Measurements from ENCODE around the gene DYNLRB1.

DYNLRB1 gene

DNA sequence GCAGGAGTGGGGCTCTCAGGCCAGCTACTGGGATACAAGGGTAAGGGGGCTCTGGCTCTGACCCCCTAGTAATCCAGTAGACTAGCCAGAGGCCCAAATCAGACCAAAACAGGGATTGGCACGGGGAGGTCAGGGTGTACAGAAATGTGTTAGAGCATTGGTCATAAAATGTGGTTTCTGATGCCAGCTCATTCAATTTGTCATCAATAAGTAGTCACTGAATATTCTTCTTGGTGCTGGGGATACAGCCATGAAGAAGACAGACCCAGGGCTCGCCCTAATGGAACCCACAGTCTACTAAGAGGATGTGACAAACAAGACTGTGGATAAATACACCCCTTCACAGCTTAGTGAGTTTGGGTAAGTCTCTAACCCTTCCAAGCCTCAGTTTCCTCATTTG lies 53.4 kb downstream of the DYNLRB1 start:
- Mint-ChIP-seq H3K36me3 (peaks cover 1% of the 10 kb centered on the region), H3K27me3 (no peaks in the 10 kb centered on the region), H3K27ac (no peak overlapping the region), H3K9me3 (ENCODE audit: low read depth) (no peaks in the 10 kb centered on the region), H3K4me1 (ENCODE audit: low read depth) (no peaks in the 10 kb centered on the region), H3K4me3 (no peak overlapping the region)

- H3K4me3 Mint-ChIP-seq: no peak overlapping the region
- H3K27me3 Mint-ChIP-seq: no peaks in the 10 kb centered on the region
- H3K36me3 Mint-ChIP-seq: peaks cover 3% of the 10 kb centered on the region
- H3K27ac Mint-ChIP-seq: peak overlapping the region; percentile 22
- no peaks in the 10 kb centered on the region for H3K9me3 Mint-ChIP-seq (ENCODE audit: low read depth)
- no peaks in the 10 kb centered on the region for H3K4me1 Mint-ChIP-seq (ENCODE audit: low read depth)
Observed at GRCh38 chr20:34570859-34571306, 54.7 kb downstream of the DYNLRB1 start.

- no peak overlapping the region for H3K4me3 Mint-ChIP-seq
- peaks cover 3% of the 10 kb centered on the region for H3K36me3 Mint-ChIP-seq
- no peaks in the 10 kb centered on the region for H3K9me3 Mint-ChIP-seq (ENCODE audit: low read depth)
- no peaks in the 10 kb centered on the region for H3K4me1 Mint-ChIP-seq (ENCODE audit: low read depth)
- no peaks in the 10 kb centered on the region for H3K27me3 Mint-ChIP-seq
- no peak overlapping the region for H3K27ac Mint-ChIP-seq
Observed at GRCh38 chr20:34571753-34572152, 55.5 kb downstream of the DYNLRB1 start.

- Mint-ChIP-seq H3K4me1 (ENCODE audit: low read depth) (no peaks in the 10 kb centered on the region), H3K36me3 (peaks cover 3% of the 10 kb centered on the region), H3K27me3 (no peaks in the 10 kb centered on the region), H3K27ac (no peak overlapping the region), H3K9me3 (ENCODE audit: low read depth) (no peaks in the 10 kb centered on the region), H3K4me3 (no peak overlapping the region)
Observed at GRCh38 chr20:34573541-34574300, 57.5 kb downstream of the DYNLRB1 start.

- Mint-ChIP-seq H3K4me1 (ENCODE audit: low read depth) (no peaks in the 10 kb centered on the region), H3K36me3 (peaks cover 3% of the 10 kb centered on the region), H3K4me3 (no peak overlapping the region), H3K27me3 (no peaks in the 10 kb centered on the region), H3K9me3 (ENCODE audit: low read depth) (no peaks in the 10 kb centered on the region), H3K27ac (no peak overlapping the region)
Observed at GRCh38 chr20:34574426-34574825, 58.2 kb downstream of the DYNLRB1 start.

GRCh38 chr20:34574861-34575260 lies 58.6 kb downstream of the DYNLRB1 start:
- Mint-ChIP-seq H3K4me3 (no peak overlapping the region), H3K4me1 (ENCODE audit: low read depth) (no peaks in the 10 kb centered on the region), H3K27ac (no peak overlapping the region), H3K27me3 (no peaks in the 10 kb centered on the region), H3K9me3 (ENCODE audit: low read depth) (no peaks in the 10 kb centered on the region), H3K36me3 (peaks cover 3% of the 10 kb centered on the region)

DNA sequence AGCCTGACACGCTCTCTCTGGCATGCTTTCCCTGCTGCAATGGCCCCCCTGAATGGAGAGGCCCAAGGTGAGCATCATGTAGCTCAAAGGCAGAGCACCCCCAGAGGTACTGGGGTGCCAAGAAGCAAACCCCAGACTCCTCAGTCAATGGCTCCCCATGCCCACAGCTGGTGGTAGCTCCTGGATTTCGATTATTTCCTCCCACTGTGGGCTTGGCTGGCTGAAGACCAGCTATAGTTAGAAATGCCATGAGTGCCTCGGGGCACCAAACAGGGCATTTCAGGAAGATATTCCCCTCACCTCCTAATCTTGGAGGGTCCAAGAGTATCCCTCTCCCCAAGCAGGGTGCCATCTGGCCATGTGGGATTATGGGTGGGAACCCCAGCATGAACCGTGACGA lies 59.0 kb downstream of the DYNLRB1 start:
- Mint-ChIP-seq H3K9me3 (ENCODE audit: low read depth) (no peaks in the 10 kb centered on the region), H3K4me3 (no peak overlapping the region), H3K36me3 (peaks cover 3% of the 10 kb centered on the region), H3K4me1 (ENCODE audit: low read depth) (peaks cover 2% of the 10 kb centered on the region), H3K27ac (no peak overlapping the region), H3K27me3 (no peaks in the 10 kb centered on the region)

DNA sequence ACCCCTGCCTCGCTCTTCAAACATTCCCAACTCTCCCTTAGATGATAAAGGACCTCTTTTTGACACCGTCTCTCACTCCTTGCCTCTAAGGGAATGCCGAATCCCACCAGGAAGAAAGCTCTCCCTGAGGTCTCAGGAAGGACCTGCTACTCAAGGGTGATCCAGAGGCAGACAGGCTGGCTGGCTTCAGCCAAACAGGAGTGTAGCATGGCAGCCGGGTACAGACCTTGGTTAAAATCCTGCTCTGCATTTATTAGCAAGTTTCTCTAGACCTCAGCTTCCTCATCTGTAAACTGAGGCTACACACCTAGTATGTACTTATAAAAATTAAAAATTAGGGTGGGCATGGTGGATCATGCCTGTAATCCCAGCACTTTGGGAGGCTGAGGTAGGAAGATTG lies 59.5 kb downstream of the DYNLRB1 start:
- Mint-ChIP-seq H3K4me1 (ENCODE audit: low read depth) (peaks cover 7% of the 10 kb centered on the region), H3K27me3 (no peaks in the 10 kb centered on the region), H3K4me3 (no peak overlapping the region), H3K36me3 (peaks cover 3% of the 10 kb centered on the region), H3K9me3 (ENCODE audit: low read depth) (no peaks in the 10 kb centered on the region), H3K27ac (no peak overlapping the region)

DNA sequence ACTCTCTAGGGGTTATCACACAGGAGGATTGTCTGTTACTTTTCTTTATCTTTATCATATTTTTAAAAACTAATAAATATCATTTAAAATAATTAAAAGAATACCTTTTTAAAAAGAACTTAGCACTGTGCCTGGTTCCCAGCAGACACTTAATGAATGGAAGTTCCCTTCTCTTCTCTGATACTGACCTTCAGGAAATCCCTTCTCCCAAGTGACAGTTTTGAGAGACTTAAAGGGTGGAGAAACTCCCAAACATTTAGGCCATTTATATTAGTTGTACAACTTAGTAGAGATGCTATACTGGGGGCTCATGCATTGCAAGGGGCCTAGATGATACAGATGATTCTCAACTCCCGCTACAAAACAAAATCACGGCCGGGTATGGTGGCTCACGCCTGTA lies 60.8 kb downstream of the DYNLRB1 start:
- H3K4me1 Mint-ChIP-seq (ENCODE audit: low read depth): peaks cover 19% of the 10 kb centered on the region
- H3K27me3 Mint-ChIP-seq: no peaks in the 10 kb centered on the region
- H3K9me3 Mint-ChIP-seq (ENCODE audit: low read depth): no peaks in the 10 kb centered on the region
- no peak overlapping the region for H3K4me3 Mint-ChIP-seq
- H3K36me3 Mint-ChIP-seq: peaks cover 5% of the 10 kb centered on the region
- H3K27ac Mint-ChIP-seq: no peak overlapping the region

GRCh38 chr20:34578025-34578424 lies 61.8 kb downstream of the DYNLRB1 start:
- Mint-ChIP-seq H3K9me3 (ENCODE audit: low read depth) (no peaks in the 10 kb centered on the region), H3K4me1 (ENCODE audit: low read depth) (peaks cover 19% of the 10 kb centered on the region), H3K36me3 (peaks cover 5% of the 10 kb centered on the region), H3K4me3 (no peak overlapping the region), H3K27me3 (no peaks in the 10 kb centered on the region), H3K27ac (no peak overlapping the region)

GRCh38 chr20:34578521-34578920 lies 62.3 kb downstream of the DYNLRB1 start:
- no peak overlapping the region for H3K4me3 Mint-ChIP-seq
- H3K9me3 Mint-ChIP-seq (ENCODE audit: low read depth): no peaks in the 10 kb centered on the region
- H3K27ac Mint-ChIP-seq: no peak overlapping the region
- H3K27me3 Mint-ChIP-seq: no peaks in the 10 kb centered on the region
- H3K4me1 Mint-ChIP-seq (ENCODE audit: low read depth): peaks cover 19% of the 10 kb centered on the region
- H3K36me3 Mint-ChIP-seq: peaks cover 5% of the 10 kb centered on the region

GRCh38 chr20:34579191-34579978 lies 63.2 kb downstream of the DYNLRB1 start:
- no peak overlapping the region for H3K4me3 Mint-ChIP-seq
- no peak overlapping the region for H3K27ac Mint-ChIP-seq
- H3K36me3 Mint-ChIP-seq: peaks cover 5% of the 10 kb centered on the region
- no peaks in the 10 kb centered on the region for H3K9me3 Mint-ChIP-seq (ENCODE audit: low read depth)
- peaks cover 19% of the 10 kb centered on the region for H3K4me1 Mint-ChIP-seq (ENCODE audit: low read depth)
- H3K27me3 Mint-ChIP-seq: no peaks in the 10 kb centered on the region

DNA sequence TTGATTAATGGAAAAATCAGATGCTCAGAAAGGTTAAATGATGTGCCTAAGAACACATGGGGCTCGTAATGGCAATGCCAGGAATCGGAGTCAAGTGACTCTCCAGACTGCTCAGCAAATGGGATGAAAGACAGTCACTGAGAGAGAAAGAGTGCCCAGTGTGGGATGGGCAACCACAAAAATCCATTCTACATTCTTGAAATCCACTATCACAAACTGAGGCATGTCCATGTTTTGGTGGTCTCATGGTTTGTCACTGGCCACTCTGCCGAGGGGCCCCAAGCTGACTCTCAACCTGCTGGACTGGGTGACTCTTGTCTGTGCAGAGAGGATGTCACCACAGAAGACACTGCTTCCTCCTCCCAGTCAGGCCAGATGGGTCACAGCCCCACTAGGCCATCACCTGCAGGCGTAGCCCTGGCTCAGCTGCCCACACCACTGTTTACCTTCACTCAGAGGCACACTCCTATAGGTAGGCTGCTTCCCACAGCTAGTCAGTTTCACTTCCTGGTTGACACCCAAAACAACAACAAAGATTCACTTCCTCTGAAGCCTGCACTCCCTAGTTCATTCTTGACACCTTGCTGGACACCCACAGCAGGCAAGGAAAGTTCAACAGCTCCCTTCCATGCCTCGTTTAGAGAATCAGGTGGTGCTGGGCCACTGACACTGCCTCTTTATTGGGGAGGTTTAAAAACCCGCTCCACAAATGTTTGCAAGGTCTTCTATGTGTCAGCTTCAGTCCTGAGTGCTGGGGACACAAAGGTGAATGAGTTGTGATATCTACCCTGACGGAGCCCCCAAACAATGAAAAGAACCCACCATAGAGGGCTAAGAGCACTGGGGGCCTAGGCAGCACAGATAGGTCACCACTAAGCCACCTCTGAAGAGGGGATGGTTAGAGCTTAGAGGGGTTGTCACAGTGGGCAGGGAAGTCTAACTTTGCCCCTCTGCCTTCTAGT lies 64.0 kb downstream of the DYNLRB1 start:
- Mint-ChIP-seq H3K36me3 (peaks cover 2% of the 10 kb centered on the region), H3K4me3 (no peak overlapping the region), H3K27ac (no peak overlapping the region), H3K4me1 (ENCODE audit: low read depth) (peaks cover 19% of the 10 kb centered on the region), H3K9me3 (ENCODE audit: low read depth) (no peaks in the 10 kb centered on the region), H3K27me3 (no peaks in the 10 kb centered on the region)

DNA sequence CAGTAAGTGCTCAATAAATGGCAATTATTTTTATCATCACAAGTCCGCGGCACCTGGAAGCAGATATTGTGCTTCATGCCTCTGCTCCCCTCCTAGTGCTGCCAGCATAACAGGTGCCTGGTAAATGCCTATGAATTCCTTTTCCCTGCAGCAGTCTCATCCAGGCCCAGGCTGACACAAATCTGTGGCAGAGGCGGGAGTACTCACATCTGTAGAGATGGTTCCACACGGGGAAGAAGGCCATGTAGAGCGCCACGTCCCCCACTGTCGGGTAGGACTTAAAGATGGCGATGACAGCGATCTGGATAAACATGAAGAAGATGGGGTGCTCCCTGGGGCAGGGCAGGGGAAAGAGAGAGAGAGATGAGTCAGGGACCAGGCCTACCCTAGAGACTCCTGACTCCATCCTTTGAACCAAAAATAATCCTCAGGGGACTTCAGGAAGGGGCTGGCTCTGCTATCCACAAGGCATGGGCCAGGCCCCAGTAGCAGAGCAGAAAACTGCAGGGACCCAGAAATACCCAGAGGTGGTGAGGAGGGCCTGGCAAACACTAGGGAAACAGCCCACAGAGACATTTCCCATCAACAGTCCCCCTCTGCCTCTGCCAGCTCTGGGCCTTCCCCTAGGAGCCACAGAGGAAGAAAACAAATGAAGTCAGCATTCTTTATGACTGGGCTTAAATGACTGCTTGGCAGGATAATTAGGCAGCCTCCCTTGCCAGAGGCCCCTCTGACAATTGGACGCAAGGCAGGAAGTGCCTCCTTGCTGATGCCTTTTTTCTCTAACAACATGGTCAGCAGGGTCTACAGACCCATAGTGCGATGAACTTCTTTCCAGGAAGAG lies 65.3 kb downstream of the DYNLRB1 start:
- H3K27me3 Mint-ChIP-seq: no peaks in the 10 kb centered on the region
- peaks cover 19% of the 10 kb centered on the region for H3K4me1 Mint-ChIP-seq (ENCODE audit: low read depth)
- no peaks in the 10 kb centered on the region for H3K9me3 Mint-ChIP-seq (ENCODE audit: low read depth)
- peaks cover 5% of the 10 kb centered on the region for H3K36me3 Mint-ChIP-seq
- H3K4me3 Mint-ChIP-seq: no peak overlapping the region
- peak overlapping the region; percentile 68 for H3K27ac Mint-ChIP-seq
